ENCODE measurements around the gene MRPL55. TPM values are rescaled to one million over a fixed set of nuclear protein-coding genes. Genes with fewer than 3 reads are reported as not detected.
A peak's percentile ranks its signal among the peaks of the same experiment; 100 is the strongest.

The MRPL55 gene
- total RNA-seq, 3 donors from 2014 or later (not counting 1 experiment from before 2014, with no cell fraction given) = 50.0 to 70.6 (median 64.1) TPM

GRCh38 chr1:228082214-228082917, 26.7 kb downstream of the MRPL55 start, which contains the start of gene ARF1:
TSS of gene ARF1 (plus strand) at chr1:228082708. CDS start at chr1:228097115, 14,407 bp downstream.
- H3K4me1 ChIP-seq (ENCODE audit: control insufficient read depth, insufficient read depth, low read length) = peaks cover 53% of the 10 kb centered on the region
- H3K36me3 ChIP-seq (ENCODE audit: control insufficient read depth, insufficient read depth, low read length) = no peaks in the 10 kb centered on the region
- intact Hi-C loops (cut with micrococcal nuclease) = loop anchor here (2.0 to 5.0 kb wide), 2 partner anchors 20 to 85 kb away; partner anchors contain the start of genes C1orf35 and IBA57
- Mint-ChIP-seq H3K9me3 (no peaks in the 10 kb centered on the region), H3K27ac (peak within 1 kb of the TSS; percentile 93 to 94), H3K36me3 (no peaks in the 10 kb centered on the region), H3K4me3 (peak within 1 kb of the TSS; percentile 92), H3K4me1 (peaks cover 39 to 64% of the 10 kb centered on the region in 2 donors), H3K27me3 (ENCODE audit: low read depth in 2 of 2) (no peaks in the 10 kb centered on the region)
- no peaks in the 10 kb centered on the region for H3K9me3 ChIP-seq (ENCODE audit: control insufficient read depth, insufficient read depth, low read length)
- H3K27me3 ChIP-seq (ENCODE audit: control insufficient read depth, insufficient read depth, low read length) = no peaks in the 10 kb centered on the region
- under 1% methylated on average over 87 of the region's 87 CpGs for WGBS (ENCODE audit: insufficient coverage)
- peak within 1 kb of the TSS; percentile 97 for H3K27ac ChIP-seq (ENCODE audit: low read length)
- DNase-seq = peak; percentile 94 to 97
- no peak for TF ChIP-seq CTCF (IDR thresholded peaks at IDR 0.05)
- peak within 1 kb of the TSS; percentile 94 for H3K4me3 ChIP-seq (ENCODE audit: low read length)
- ATAC-seq = peak; percentile 87 to 99 (median 91)

- H3K4me1 ChIP-seq (ENCODE audit: control insufficient read depth, insufficient read depth, low read length) = peaks cover 48% of the 10 kb centered on the region
- DNase-seq = peak in 1 of 2 donors; percentile 42
- peaks cover 32 to 57% of the 10 kb centered on the region in 2 donors for H3K4me1 Mint-ChIP-seq
Measured at GRCh38 chr1:228081578-228082213, 27.4 kb downstream of the MRPL55 start.

GRCh38 chr1:228081144-228081543, 28.0 kb downstream of the MRPL55 start:
- Mint-ChIP-seq H3K36me3 (no peaks in the 10 kb centered on the region), H3K9me3 (no peaks in the 10 kb centered on the region), H3K27me3 (ENCODE audit: low read depth in 2 of 2) (no peaks in the 10 kb centered on the region), H3K27ac (peak overlapping the region in 1 of 2 donors; percentile 93), H3K4me3 (peak overlapping the region; percentile 74), H3K4me1 (peaks cover 28 to 52% of the 10 kb centered on the region in 2 donors)
- 80% methylated on average over 6 of the region's 7 CpGs for whole genome bisulfite sequencing (ENCODE audit: insufficient coverage)
- ATAC-seq = no peak
- Histone ChIP-seq H3K4me3 (ENCODE audit: low read length) (peak overlapping the region; percentile 94), H3K27me3 (ENCODE audit: control insufficient read depth, insufficient read depth, low read length) (no peaks in the 10 kb centered on the region), H3K4me1 (ENCODE audit: control insufficient read depth, insufficient read depth, low read length) (peaks cover 42% of the 10 kb centered on the region), H3K36me3 (ENCODE audit: control insufficient read depth, insufficient read depth, low read length) (no peaks in the 10 kb centered on the region), H3K9me3 (ENCODE audit: control insufficient read depth, insufficient read depth, low read length) (no peaks in the 10 kb centered on the region), H3K27ac (ENCODE audit: low read length) (no peak overlapping the region)
- intact Hi-C loops (cut with micrococcal nuclease) = loop anchor here (5.0 kb wide), 1 partner anchor 86 kb away; the partner anchor contains the start of gene IBA57
- DNase-seq = no peak
- TF ChIP-seq CTCF (IDR thresholded peaks at IDR 0.05) = no peak

More at GRCh38 chr1:228081578-228082213, 27.4 kb downstream of the MRPL55 start:
- peak in 2 of 3 donors; percentile 2 to 7 for ATAC-seq
- H3K36me3 ChIP-seq (ENCODE audit: control insufficient read depth, insufficient read depth, low read length) = no peaks in the 10 kb centered on the region
- Mint-ChIP-seq H3K27me3 (ENCODE audit: low read depth in 2 of 2) (no peaks in the 10 kb centered on the region), H3K9me3 (no peaks in the 10 kb centered on the region), H3K4me3 (peak overlapping the region; percentile 90), H3K36me3 (no peaks in the 10 kb centered on the region), H3K27ac (peak overlapping the region; percentile 93 to 94)
- 13% methylated on average over 31 of the region's 31 CpGs for WGBS (ENCODE audit: insufficient coverage)
- TF ChIP-seq CTCF (IDR thresholded peaks at IDR 0.05) = no peak
- H3K4me3 ChIP-seq (ENCODE audit: low read length) = peak overlapping the region; percentile 94
- H3K27me3 ChIP-seq (ENCODE audit: control insufficient read depth, insufficient read depth, low read length) = no peaks in the 10 kb centered on the region
- intact Hi-C loops (cut with micrococcal nuclease) = loop anchor here (2.0 to 5.0 kb wide), 2 partner anchors 21 to 86 kb away; partner anchors contain the start of genes C1orf35 and IBA57
- peak overlapping the region; percentile 87 for H3K27ac ChIP-seq (ENCODE audit: low read length)
- no peaks in the 10 kb centered on the region for H3K9me3 ChIP-seq (ENCODE audit: control insufficient read depth, insufficient read depth, low read length)

Data from natural killer cell (primary cell).